ENCODE data around the gene CCNL2. TPM values are rescaled to one million over a fixed set of nuclear protein-coding genes. Genes with fewer than 3 reads are reported as not detected.
"Not testable (repeated sequence)": the region's sequence is repeated elsewhere in the genome, so short reads cannot be mapped to it uniquely, and the experiment has no call there.

Gene CCNL2
- total RNA-seq, 1 donor, result 130 TPM

- H3K4me3 ChIP-seq (ENCODE audit: low read depth, low read length), result no peak overlapping the region
- peak; percentile 84 for DNase-seq (ENCODE audit: low read depth)
- TF ChIP-seq CTCF (IDR thresholded peaks at IDR 0.05; ENCODE audit: insufficient read depth, low read depth, low read length), result no peak
Measured at GRCh38 chr1:1431845-1432273, 32.7 kb upstream of the CCNL2 start.

DNA sequence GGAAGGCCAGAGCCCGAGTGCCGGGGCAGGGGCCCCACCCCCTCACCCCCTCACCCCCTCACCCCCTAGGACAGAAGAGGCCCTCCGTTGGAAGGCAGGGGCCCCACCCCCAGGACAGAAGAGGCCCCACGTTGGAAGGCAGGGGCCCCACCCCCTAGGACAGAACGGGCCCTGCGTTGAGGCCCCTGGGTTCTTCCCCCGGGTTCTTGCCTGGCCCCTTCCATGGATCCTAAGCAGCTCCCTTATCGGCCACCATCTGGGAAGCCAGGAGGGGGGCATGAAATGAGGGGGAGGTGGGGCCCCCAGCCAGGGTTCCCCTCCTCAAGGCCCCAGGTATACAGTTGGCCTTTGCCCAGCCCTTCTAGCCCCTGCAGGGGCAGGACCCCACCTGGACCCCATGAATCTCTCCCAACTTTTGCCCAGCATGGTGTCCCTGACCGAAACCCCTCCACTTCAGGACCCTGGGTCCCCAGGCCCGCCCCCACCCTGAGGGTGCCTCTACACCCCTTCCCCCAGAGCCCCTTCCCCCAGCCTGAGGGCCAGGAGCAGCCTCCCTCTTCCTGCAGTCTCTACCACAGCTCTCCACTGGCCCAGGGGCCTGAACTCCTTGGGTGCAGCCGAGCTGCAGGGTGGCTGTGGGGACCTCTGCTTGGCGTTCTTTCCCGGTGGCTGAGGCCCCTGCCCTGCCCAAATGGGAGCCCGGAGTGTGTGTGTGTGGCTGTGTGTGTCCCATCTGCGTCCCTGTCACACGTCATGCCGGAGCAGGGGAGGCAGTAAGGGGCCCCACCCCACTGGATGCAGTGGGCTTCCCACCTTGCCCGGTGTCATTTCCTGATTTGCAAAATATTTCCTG is 32.1 kb upstream of the CCNL2 start:
- no peak for DNase-seq (ENCODE audit: low read depth)
- no peak overlapping the region for H3K4me3 ChIP-seq (ENCODE audit: low read depth, low read length)
- no peak for TF ChIP-seq CTCF (IDR thresholded peaks at IDR 0.05; ENCODE audit: insufficient read depth, low read depth, low read length)

- peak; percentile 33 for TF ChIP-seq CTCF (IDR thresholded peaks at IDR 0.05; ENCODE audit: insufficient read depth, low read depth, low read length)
- peak; percentile 76 for DNase-seq (ENCODE audit: low read depth)
- no peak overlapping the region for H3K4me3 ChIP-seq (ENCODE audit: low read depth, low read length)
Measured at GRCh38 chr1:1430114-1430982, 31.2 kb upstream of the CCNL2 start.

GRCh38 chr1:1429671-1430073 is 30.5 kb upstream of the CCNL2 start:
- DNase-seq (ENCODE audit: low read depth), result peak; percentile 61
- no peak overlapping the region for H3K4me3 ChIP-seq (ENCODE audit: low read depth, low read length)
- TF ChIP-seq CTCF (IDR thresholded peaks at IDR 0.05; ENCODE audit: insufficient read depth, low read depth, low read length), result no peak

DNA sequence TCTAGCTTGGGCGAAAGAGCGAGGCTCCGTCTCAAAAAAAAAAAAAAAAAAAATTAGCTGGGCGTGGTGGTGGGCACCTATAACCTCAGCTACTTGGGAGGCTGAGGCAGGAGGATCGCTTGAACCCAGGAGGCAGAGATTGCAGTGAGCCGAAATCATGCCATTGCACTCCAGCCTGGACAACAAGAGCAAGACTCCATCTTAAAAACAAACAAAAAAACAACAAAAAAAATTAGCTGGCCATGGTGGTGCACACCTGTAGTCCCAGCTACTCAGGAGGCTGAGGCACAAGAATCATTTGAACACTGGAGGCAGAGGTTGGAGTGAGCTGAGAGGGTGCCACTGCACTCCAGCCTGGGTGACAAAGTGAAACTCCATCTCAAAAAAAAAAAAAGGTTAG is 29.8 kb upstream of the CCNL2 start:
- DNase-seq (ENCODE audit: low read depth); H3K4me3 ChIP-seq (ENCODE audit: low read depth, low read length): not testable (repeated sequence)

DNA sequence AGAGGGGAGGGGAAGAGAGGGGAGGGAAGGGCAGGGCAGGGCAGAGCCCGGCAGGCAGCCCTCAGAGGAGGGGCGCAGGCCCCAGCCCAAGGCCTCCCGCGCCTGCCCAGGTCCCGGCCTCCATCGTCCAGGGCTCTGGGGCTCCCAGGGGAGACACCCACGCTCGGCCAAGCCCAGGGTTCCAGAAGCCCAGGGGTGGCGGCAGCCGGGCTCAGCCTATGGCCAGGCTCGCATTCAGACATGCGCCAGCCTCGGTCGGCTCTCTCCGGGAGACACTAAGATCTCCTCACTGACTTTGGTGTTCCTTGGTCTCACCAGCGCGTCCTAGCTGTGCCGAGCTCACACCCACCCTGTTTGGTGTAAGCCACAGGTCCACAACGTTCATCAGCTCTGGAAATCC is 29.0 kb upstream of the CCNL2 start:
- DNase-seq (ENCODE audit: low read depth), result no peak
- TF ChIP-seq CTCF (IDR thresholded peaks at IDR 0.05; ENCODE audit: insufficient read depth, low read depth, low read length), result no peak
- H3K4me3 ChIP-seq (ENCODE audit: low read depth, low read length), result no peak overlapping the region

DNA sequence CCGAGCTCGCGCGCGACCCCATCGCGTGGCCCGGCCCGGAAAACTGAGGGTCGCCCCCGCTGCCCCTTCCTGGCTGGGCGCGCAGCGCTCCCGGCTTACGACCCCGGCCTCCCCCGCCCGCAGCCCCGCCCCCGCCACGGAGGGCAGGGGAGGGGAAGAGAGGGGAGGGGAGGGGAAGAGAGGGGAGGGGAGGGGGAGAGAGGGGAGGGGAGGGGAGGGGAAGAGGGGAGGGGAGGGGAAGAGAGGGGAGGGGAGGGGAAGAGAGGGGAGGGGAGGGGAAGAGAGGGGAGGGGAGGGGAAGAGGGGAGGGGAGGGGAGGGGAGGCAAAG is 28.6 kb upstream of the CCNL2 start:
- no peak for TF ChIP-seq CTCF (IDR thresholded peaks at IDR 0.05; ENCODE audit: insufficient read depth, low read depth, low read length)
- H3K4me3 ChIP-seq (ENCODE audit: low read depth, low read length), result peak overlapping the region; percentile 48
- no peak for DNase-seq (ENCODE audit: low read depth)

Data from fibroblast of villous mesenchyme (primary cell).